ENCODE results near the gene SLC35A1.

GRCh38 chr6:87529221-87529620, 56.4 kb downstream of the SLC35A1 start:
- TF ChIP-seq CTCF (IDR thresholded peaks at IDR 0.05) (no peak), EZH2 (IDR thresholded peaks at IDR 0.05) (no peak)
